ENCODE data around the gene CEP68.
"Not testable (repeated sequence)": the region's sequence is repeated elsewhere in the genome, so short reads cannot be mapped to it uniquely, and the experiment has no call there.

The CEP68 gene

DNA sequence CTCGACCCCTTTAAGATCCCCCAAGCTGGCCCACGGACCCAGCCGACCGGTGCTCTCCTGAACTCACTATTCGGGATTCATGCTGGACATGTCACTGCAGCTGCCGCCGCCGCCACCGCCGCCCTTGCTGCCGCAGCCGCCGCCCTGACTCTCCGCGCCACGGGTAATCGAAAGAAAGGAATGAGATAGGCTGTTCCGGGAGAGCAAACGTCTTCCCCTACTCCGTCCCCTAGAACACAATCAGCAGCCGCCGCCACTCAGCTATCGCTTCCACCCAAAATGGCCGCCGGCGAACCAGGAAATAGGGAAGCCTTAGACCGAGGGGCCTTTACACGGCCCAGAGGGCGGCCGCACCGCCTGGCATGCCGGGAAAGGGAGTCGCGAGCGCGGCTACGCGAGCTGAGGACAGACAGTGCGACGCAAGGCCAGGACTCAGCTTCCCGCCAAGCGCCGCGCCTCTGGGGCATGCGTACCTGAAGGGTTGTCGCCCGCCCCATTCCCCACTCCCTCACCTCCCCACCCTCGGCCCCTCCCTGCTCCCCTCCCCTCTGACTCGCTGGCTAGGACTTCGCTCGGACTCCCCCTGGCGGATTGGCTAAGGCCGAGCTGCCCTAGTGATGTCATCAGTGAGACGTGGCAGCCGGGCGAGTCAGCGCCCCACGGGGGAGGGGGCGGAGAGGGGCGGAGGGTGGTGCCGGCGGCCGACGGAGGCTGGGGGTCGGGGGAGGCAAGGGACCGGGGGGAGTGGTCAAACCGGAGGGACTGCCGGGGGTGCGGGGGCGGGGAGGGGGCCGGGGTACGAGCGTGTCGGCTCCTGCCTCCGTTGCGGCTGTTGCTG lies 73.8 kb downstream of the CEP68 start, which contains the start of gene RAB1A:
Gene RAB1A, minus strand, starts transcription at position 281 of the 838 bp plus-strand sequence. Its CDS starts 191 bp downstream, at position 90.
- DNase-seq (ENCODE audit: low spot score), result peak; percentile 97

DNA sequence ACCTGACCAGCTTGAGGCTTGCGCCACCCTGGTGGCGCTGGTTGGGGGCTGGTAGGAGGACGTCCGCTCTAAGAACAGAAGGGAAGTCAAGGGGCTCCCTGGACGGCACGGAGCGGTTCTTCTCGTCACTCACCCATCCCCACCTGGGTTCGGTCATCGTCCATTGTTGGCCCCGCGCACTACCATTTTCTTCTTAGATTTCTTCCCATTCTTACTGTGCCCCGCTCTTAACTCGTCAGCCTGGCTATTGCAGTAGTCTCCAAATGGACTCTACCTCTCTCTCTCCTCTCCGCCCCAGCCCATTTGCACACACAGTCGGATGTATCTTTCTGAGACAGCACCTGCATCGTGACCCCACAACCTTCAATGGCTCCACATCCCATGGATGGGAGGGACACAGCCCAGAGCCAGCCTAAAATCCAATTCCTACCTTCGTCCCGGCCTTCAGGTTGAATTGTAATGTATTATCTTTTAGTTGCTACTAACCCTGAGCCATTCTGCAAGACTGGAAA lies 74.5 kb downstream of the CEP68 start:
- DNase-seq (ENCODE audit: low spot score), result no peak

DNA sequence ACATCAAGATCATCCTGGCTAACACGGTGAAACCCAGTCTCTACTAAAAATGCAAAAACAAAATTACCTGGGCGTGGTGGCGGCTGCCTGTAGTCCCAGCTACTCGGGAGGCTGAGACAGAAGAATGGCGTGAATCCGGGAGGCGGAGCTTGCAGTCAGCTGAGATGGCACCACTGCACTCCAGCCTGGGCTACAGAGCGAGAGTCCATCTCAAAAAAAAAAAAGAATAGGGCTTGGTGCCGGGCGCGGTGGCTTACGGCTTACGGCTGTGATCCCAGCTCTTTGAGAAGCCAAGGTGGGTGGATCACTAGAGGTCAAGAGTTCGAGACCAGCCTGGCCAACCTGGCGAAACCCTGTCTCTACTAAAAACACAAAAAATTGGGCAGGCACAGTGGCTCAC lies 76.7 kb downstream of the CEP68 start:
- DNase-seq (ENCODE audit: low spot score), result not testable (repeated sequence)

DNA sequence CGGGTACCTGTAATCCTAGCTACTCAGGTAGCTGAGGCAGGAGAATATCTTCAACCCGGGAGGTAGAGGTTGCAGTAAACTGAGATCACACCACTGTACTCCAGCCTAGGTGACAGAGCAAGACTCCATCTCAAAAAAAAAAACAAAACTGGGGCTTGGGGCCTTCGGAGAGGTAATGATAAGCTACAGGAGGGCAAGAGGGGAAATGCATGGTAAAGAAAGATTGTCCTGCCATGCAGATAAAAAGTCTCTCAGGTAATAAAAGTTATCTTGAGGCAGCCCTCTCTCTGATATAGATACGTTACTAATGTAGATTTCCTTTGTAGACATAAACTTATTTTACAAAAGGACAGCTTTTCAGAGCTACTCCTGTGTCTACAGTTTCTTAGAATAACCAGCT lies 77.4 kb downstream of the CEP68 start:
- no peak for DNase-seq (ENCODE audit: low spot score)

DNA sequence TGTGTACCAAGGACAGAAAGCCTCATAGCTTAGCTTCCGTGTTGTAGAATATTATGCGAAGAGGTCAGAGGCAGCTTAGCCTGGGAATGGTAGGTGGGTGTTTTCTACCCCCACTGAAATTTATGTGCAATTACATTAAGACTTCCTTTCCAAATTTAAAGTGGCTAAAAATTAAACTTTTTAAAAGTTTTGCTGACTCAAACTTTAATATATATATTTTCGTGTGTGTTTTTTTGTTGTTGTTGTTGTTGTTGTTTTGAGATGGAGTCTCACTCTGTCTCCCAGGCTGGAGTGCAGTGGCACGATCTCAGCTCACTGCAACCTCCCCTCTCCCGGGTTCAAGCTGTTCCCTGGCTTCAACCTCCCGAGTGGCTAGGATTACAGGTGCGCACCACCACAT lies 77.9 kb downstream of the CEP68 start:
- DNase-seq (ENCODE audit: low spot score), result no peak

DNA sequence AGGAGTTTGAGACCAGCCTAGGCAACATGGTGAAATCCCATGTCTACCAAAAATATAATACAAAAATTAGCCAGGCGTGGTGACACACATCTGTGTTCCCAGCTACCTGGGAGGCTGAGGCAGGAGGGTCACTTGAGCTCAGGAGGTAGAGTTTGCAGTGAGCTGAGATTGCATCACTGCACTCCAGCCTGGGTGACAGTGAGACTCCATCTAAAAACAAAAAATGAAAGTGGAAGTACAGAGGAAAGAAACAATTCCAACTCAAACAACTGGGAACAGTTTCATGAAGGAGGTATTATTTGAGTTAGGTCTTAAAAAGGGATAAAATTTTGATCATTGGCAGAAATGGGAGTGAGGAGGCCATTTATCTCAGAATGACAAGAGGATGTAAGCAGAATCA lies 80.0 kb downstream of the CEP68 start:
- DNase-seq (ENCODE audit: low spot score), result no peak

Measured in hepatic stellate cell (primary cell).